HepG2 (cell line): ENCODE results near the gene BST1. TPM values are rescaled to one million over a fixed set of nuclear protein-coding genes. Genes with fewer than 3 reads are reported as not detected.

Experiments used
- AFF4 ChIP-seq: sonication (generic); formaldehyde crosslinking; IDR thresholded peaks from 2 replicates; pipeline ENCODE4 v1.4.0; 2020; ENCODE audit warnings: missing genetic modification reagents
- AGO2 ChIP-seq: fragments of 200-400 bp; formaldehyde crosslinking; optimal IDR thresholded peaks from 2 replicates; pipeline ENCODE3; 2017; ENCODE audit warnings: mild to moderate bottlenecking, low read depth, low read length, moderate library complexity
- ATAD3A ChIP-seq: sonication (generic); formaldehyde crosslinking; IDR thresholded peaks from 2 replicates; pipeline ENCODE4 v1.4.0; 2020; ENCODE audit warnings: missing genetic modification reagents
- BCL3 ChIP-seq: sonication (generic); formaldehyde crosslinking; IDR thresholded peaks from 2 replicates; pipeline ENCODE4 v1.5.1; 2020; ENCODE audit warnings: mild to moderate bottlenecking, missing genetic modification reagents, moderate library complexity
- BHLHE40 ChIP-seq: IDR thresholded peaks from 2 replicates; pipeline ENCODE4 v1.6.1; 2011; ENCODE audit warnings: low read length, improper control_type of control experiment
- FOXC1 ChIP-seq: sonication (generic); formaldehyde crosslinking; IDR thresholded peaks from 2 replicates; pipeline ENCODE4 v1.8.0; 2022; ENCODE audit warnings: mild to moderate bottlenecking, missing genetic modification reagents, borderline replicate concordance
- FOXP1 ChIP-seq, 2 experiments: fragments of 450-650 bp in 1 of 2; IDR thresholded peaks; 2 replicates each; pipeline ENCODE4 v1.6.1; 2017 to 2018; ENCODE audit warnings: antibody characterized with exemption in 1 of 2
- HNRNPUL1 ChIP-seq: fragments of 200-400 bp; formaldehyde crosslinking; IDR thresholded peaks from 2 replicates; pipeline ENCODE4 v1.6.1; 2017; ENCODE audit warnings: low read depth, mild to moderate bottlenecking, low read length, moderate library complexity
- KDM1A ChIP-seq: IDR thresholded peaks from 2 replicates; pipeline ENCODE4 v1.6.1; 2016; ENCODE audit warnings: missing compliant biosample characterization
- KDM2A ChIP-seq: sonication (generic); formaldehyde crosslinking; IDR thresholded peaks from 2 replicates; pipeline ENCODE4 v1.4.0; 2020; ENCODE audit warnings: low read depth, missing genetic modification reagents, borderline replicate concordance
- MAFK ChIP-seq, 2 experiments: IDR thresholded peaks in 1 of 2; conservative IDR thresholded peaks in 1 of 2; 2 replicates each; pipeline ENCODE4 v1.6.1; 2011; ENCODE audit warnings: improper control_type of control experiment in 2 of 2, low read length in 2 of 2
- MTERF4 ChIP-seq: sonication (generic); formaldehyde crosslinking; IDR thresholded peaks from 2 replicates; pipeline ENCODE4 v1.8.0; 2023; ENCODE audit warnings: mild to moderate bottlenecking, missing genetic modification reagents
- RARG ChIP-seq: sonication (generic); formaldehyde crosslinking; IDR thresholded peaks from 2 replicates; pipeline ENCODE4 v1.4.0; 2020; ENCODE audit warnings: low read depth, mild to moderate bottlenecking, missing genetic modification reagents
- U2AF1 ChIP-seq: fragments of 200-400 bp; formaldehyde crosslinking; optimal IDR thresholded peaks from 2 replicates; pipeline ENCODE3; 2017; ENCODE audit warnings: mild to moderate bottlenecking, low read depth, low read length
- ZBTB4 ChIP-seq: sonication (generic); formaldehyde crosslinking; IDR thresholded peaks from 2 replicates; pipeline ENCODE4 v1.4.0; 2020; ENCODE audit warnings: missing genetic modification reagents, mild to moderate bottlenecking, borderline replicate concordance
- ZNF101 ChIP-seq: sonication (generic); formaldehyde crosslinking; IDR thresholded peaks from 2 replicates; pipeline ENCODE4 v1.4.0; 2020; ENCODE audit warnings: mild to moderate bottlenecking, low read depth, missing genetic modification reagents, borderline replicate concordance
- ZNF567 ChIP-seq: sonication (generic); formaldehyde crosslinking; IDR thresholded peaks from 2 replicates; pipeline ENCODE4 v1.8.1; 2023; ENCODE audit warnings: mild to moderate bottlenecking, missing genetic modification reagents, borderline replicate concordance
- ZNF781 ChIP-seq: sonication (generic); formaldehyde crosslinking; IDR thresholded peaks from 2 replicates; pipeline ENCODE4 v1.5.1; 2020; ENCODE audit warnings: borderline replicate concordance, mild to moderate bottlenecking, missing genetic modification reagents; ENCODE audit errors: not compliant biosample characterization
- ZSCAN22 ChIP-seq: sonication (generic); formaldehyde crosslinking; IDR thresholded peaks from 2 replicates; pipeline ENCODE4 v1.4.0; 2020; ENCODE audit warnings: mild to moderate bottlenecking, missing genetic modification reagents
- polyA plus RNA-seq, 8 experiments: library from polyadenylated mRNA; depleted of rRNA in 3 of 8; stranded (reverse) in 7 of 8; unstranded in 1 of 8; fragments of >200 nt; fragmentation: Illumina TruSeq in 4 of 8; extraction: Trizol in 4 of 8; gene quantifications; 2 replicates each; pipeline versions ENCODE4 v1.2.1 to v1.2.3, GENCODE V29; 2011 to 2016; ENCODE audit warnings: low read depth in 4 of 8, missing spikeins in 1 of 8, mixed read lengths in 1 of 8; ENCODE audit not compliant: insufficient read depth in 1 of 8
- total RNA-seq, 5 experiments: library from RNA; depleted of rRNA; stranded (reverse); fragments of >200 nt; fragmentation: Illumina TruSeq; extraction: Trizol; gene quantifications; 2 replicates each; pipeline ENCODE4 v1.2.3, GENCODE V29; 2016; ENCODE audit warnings: low read depth in 1 of 5

Gene BST1
- total and polyA plus RNA-seq, 2 of the 13 experiments (the other 11 are each of a cell fraction or from before 2014, with no cell fraction given): 0.09 to 0.49 TPM

- TF ChIP-seq ZBTB4 (CRISPR knock-in tag) (no peak), MTERF4 (CRISPR knock-in tag) (no peak), U2AF1 (no peak), KDM1A (CRISPR knock-in tag) (peak; percentile 64; the same call in 1 of the 2 replicates), AFF4 (no peak), RARG (no peak), BCL3 (CRISPR knock-in tag) (no peak), KDM2A (CRISPR knock-in tag) (no peak), FOXC1 (CRISPR knock-in tag) (no peak), ZNF101 (CRISPR knock-in tag) (no peak), FOXP1 (IDR thresholded peaks at IDR 0.05) (no peak), FOXP1 (CRISPR knock-in tag; IDR thresholded peaks at IDR 0.05) (peak; percentile 47; the same call in 1 of the 2 replicates), BHLHE40 (no peak), ATAD3A (no peak), AGO2 (no peak), ZNF567 (no peak), ZNF781 (CRISPR knock-in tag) (no peak), HNRNPUL1 (no peak), ZSCAN22 (CRISPR knock-in tag) (no peak), MAFK (conservative IDR thresholded peaks at IDR 0.05 in 1 of 2, IDR thresholded peaks at IDR 0.05 in 1 of 2; ENCODE audit: low read length in 2 of 2) (no peak)
These were observed 38.0 kb downstream of the BST1 start (continued) for GRCh38 chr4:15740764-15741404.
